SK-N-SH (cell line): ENCODE data around the gene PAEP.

Experiments used
- MAX ChIP-seq: IDR thresholded peaks from 2 replicates; pipeline ENCODE4 v1.4.0; 2012; ENCODE audit warnings: low read depth
- MXI1 ChIP-seq: IDR thresholded peaks from 2 replicates; pipeline ENCODE4 v1.6.1; 2012; ENCODE audit warnings: mild to moderate bottlenecking, low read depth, low read length, improper control_type of control experiment
- POLR2AphosphoS5 ChIP-seq: IDR thresholded peaks from 2 replicates; pipeline ENCODE4 v1.6.1; 2012; ENCODE audit warnings: low read depth, low read length
- TAF1 ChIP-seq: IDR thresholded peaks from 2 replicates; pipeline ENCODE4 v1.6.1; 2012; ENCODE audit warnings: low read depth, mild to moderate bottlenecking, low read length, moderate library complexity, borderline replicate concordance
- YY1 ChIP-seq: IDR thresholded peaks from 2 replicates; pipeline ENCODE4 v1.4.0; 2012; ENCODE audit warnings: low read depth, mild to moderate bottlenecking
- TF ChIP-seq, protein P1 (sequence below): fragments of 200-600 bp; sonication (generic); IDR thresholded peaks from 2 replicates; pipeline ENCODE4 v1.6.1; 2017; ENCODE audit warnings: antibody characterized with exemption, mild to moderate bottlenecking, moderate library complexity

- TF ChIP-seq, protein P1, sequence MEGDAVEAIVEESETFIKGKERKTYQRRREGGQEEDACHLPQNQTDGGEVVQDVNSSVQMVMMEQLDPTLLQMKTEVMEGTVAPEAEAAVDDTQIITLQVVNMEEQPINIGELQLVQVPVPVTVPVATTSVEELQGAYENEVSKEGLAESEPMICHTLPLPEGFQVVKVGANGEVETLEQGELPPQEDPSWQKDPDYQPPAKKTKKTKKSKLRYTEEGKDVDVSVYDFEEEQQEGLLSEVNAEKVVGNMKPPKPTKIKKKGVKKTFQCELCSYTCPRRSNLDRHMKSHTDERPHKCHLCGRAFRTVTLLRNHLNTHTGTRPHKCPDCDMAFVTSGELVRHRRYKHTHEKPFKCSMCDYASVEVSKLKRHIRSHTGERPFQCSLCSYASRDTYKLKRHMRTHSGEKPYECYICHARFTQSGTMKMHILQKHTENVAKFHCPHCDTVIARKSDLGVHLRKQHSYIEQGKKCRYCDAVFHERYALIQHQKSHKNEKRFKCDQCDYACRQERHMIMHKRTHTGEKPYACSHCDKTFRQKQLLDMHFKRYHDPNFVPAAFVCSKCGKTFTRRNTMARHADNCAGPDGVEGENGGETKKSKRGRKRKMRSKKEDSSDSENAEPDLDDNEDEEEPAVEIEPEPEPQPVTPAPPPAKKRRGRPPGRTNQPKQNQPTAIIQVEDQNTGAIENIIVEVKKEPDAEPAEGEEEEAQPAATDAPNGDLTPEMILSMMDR, result no peak
- no peak for TF ChIP-seq TAF1
- no peak for TF ChIP-seq MAX
- TF ChIP-seq MXI1, result no peak
- no peak for TF ChIP-seq POLR2AphosphoS5
- TF ChIP-seq YY1, result no peak
Observed at GRCh38 chr9:135579356-135579755, 17.8 kb downstream of the PAEP start.
